Stimulated activated CD8-positive, alpha-beta memory T cell treated with anti-CD3 and anti-CD28 coated beads, Interleukin-2, amount 100 ng/mL, for 48 hours (primary cell): ENCODE results near the gene PARP4.
"Not testable (repeated sequence)": the region's sequence is repeated elsewhere in the genome, so short reads cannot be mapped to it uniquely, and the experiment has no call there.

Experiments used
- DNase-seq, 2 donors: peaks; one replicate each; pipeline ENCODE4 v3.0.0-alpha.2; 2020; ENCODE audit warnings: low read depth in 2 of 2

Gene PARP4

DNA sequence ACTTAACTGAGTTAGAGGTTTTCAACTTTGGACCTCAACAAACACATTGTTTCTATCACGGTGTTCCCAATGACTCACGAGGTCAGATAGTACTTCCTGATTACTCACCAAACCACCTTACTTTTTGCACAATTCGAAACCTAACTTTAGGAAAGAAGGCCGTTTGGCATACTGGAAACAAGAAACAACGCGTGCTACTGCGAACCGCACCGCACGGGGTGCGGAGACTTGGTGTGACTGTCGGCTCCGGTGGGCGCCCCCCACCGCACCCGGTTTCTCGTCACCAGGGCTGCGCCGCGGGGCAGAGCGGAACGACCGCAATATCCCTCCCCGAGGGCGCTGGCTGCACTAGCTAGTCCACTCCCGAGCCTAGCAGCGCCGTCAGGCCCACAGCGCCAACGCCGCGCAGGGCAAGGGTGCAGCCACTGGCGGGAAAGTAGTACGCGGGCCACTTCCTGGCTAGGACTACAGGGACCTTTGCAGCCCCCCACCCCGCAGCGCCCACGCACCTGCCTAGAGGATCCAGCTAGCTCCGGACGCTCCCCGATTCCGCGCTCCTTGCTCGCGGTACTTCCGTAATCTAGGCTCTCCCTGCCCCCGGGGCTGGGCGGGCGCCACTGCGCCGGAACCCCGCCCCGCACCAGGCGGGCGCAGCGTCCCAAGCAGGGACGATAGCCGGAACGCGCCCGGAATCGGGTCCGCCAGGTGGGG lies at the start of gene PARP4:
PARP4 (minus strand) TSS at position 582 of the 711 bp plus-strand sequence. CDS start 9,002 bp downstream, outside the sequence.
- DNase-seq, result peak; percentile 58 to 59

DNA sequence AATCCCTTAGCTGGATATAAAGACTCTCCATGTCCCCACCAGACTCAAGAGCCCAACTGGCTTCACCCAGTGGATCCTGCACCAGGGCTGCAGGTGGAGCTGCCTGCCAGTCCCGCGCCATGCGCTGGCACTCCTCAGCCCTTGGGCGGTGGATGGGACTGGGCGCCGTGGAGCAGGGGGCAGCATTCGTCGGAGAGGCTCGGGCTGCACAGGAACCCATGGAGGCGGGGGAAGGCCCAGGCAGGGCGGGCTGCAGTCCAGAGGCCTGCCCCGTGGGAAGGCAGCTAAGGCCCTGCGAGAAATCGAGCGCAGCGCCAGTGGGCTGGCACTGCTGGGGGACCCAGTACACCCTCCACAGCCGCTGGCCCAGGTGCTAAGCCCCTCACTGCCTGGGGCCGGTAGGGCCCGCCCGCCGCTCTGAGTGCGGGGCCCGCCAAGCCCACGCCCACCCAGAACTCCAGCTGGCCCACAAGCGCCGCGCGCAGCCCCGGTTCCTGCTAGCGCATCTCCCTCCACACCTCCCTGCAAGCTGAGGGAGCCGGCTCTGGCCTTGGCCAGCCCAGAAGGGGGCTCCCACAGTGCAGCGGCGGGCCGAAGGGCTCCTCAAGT lies 48.1 kb upstream of the PARP4 start:
- DNase-seq, result not testable (repeated sequence)

DNA sequence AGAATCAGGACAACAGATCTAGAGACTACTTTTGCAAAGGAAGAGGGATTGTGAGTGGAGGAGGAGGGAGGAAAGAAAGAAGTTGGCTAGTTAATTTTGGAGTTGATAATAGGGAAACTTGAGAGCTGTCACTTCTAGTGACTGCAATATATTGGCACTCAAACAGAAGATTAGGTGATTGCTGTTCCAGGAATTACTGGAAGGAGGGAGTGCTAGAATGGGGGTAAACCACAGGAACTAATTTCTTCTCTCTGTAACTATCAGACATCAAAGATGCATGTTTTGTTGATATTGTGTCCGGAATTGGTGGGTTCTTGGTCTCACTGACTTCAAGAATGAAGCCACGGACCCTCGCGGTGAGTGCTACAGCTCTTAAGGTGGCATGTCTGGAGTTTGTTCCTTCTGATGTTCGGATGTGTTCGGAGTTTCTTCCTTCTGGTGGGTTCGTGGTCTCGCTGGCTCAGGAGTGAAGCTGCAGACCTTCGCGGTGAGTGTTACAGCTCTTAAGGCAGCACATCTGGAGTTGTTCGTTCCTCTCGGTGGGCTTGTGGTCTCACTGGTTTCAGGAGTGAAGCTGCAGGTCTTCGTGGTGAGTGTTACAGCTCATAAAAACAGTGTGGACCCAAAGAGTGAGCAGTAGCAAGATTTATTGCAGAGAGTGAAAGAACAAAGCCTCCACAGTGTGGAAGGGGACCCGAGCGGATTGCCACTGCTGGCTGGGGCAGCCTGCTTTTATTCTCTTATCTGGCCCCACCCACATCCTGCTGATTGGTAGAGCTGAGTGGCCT lies 47.0 kb upstream of the PARP4 start:
- DNase-seq, result not testable (repeated sequence)

DNA sequence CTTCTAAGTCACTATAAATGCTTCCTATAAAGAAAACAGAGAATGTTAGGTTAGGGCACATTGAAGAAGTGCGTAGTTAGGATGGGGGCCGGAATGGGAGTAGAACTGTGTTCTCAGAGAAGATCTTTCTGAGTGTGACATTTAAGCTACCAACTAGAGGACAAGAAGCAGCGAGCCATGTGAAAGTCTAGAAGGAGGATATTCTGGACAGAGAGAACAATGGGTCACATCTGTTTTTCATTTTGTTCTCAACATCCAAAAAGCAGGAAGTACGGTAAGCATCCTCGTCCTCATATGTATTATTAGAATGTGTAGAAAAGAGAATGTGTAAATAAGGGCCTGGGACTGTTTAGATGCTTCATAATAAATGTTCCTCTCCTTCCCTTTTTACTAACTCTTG lies 44.5 kb upstream of the PARP4 start:
- DNase-seq, result no peak

DNA sequence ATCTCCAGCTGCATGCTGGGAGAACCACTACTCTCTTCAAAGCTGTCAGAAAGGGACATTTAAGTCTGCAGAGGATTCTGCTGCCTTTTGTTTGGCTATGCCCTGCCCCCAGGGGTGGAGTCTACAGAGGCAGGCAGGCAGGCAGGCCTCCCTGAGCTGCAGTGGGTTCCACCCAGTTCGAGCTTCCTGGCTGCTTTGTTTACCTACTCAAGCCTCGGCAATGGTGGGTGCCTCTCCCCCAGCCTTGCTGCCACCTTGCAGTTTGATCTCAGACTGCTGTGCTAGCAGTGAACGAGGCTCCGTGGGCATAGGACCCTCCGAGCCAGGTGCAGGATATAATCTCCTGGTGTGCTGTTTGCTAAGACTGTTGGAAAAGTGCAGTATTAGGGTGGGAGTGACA lies 41.3 kb upstream of the PARP4 start:
- DNase-seq, result not testable (repeated sequence)

DNA sequence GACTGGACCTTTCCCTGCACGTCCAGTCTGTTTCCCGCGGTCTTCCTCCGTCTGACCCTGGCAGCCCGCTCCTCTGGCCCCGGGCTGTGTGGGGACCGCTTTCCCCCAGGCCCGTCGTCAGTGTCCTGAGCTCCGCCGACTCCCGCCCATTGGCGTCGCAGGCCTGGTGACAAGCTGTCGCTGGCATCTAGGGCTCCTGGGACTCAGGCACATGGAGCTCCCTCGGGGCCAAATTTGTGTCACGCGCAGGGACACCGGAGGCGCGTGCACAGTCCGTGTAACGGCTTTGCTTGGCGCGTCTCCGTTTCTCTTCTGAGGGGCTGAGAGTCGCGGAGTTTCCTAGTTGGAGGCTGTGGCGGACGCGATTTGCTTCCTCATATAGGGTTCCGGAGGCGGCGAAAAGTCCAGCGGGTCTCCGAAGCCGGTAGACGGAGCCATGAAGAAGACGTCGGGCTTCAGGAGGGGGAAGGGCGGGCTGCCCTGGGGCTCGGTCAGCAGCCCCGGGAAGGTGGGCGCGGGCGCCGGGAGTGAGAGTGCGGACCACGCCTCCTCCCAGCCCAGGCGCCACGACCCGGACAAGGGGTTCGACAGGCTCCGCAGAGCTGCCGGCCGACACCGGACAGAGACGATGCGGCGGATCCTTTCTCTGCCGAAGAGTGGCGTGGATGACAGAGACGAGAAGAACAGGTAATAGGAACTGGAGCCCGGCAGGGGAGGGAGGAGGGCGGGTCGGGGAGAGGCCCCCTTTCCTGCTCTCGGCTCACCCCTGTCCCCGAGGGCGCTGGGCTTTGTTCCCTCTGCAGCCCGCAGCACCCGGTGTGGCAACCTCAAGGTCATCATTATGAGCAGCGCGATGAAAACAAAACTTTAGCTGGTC lies 29.1 kb upstream of the PARP4 start:
- DNase-seq, result not testable (repeated sequence)

DNA sequence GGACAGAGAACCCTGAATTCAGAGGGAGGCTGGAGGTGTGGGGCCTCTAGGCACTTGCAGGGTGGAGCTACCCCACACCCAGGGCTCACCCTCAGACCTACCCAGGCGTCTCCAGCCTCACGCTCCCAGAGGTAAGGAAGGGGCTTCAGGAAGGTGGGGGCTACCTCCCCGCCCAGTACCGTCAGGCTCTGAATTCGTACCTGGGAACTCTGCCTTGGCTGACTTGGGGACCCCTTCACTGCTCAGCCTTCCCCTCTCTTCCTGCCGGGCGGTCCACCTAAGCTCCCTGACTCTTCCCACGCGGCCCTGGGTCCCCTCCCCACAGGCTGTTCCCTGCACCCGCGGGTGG lies 28.5 kb upstream of the PARP4 start:
- no peak for DNase-seq

DNA sequence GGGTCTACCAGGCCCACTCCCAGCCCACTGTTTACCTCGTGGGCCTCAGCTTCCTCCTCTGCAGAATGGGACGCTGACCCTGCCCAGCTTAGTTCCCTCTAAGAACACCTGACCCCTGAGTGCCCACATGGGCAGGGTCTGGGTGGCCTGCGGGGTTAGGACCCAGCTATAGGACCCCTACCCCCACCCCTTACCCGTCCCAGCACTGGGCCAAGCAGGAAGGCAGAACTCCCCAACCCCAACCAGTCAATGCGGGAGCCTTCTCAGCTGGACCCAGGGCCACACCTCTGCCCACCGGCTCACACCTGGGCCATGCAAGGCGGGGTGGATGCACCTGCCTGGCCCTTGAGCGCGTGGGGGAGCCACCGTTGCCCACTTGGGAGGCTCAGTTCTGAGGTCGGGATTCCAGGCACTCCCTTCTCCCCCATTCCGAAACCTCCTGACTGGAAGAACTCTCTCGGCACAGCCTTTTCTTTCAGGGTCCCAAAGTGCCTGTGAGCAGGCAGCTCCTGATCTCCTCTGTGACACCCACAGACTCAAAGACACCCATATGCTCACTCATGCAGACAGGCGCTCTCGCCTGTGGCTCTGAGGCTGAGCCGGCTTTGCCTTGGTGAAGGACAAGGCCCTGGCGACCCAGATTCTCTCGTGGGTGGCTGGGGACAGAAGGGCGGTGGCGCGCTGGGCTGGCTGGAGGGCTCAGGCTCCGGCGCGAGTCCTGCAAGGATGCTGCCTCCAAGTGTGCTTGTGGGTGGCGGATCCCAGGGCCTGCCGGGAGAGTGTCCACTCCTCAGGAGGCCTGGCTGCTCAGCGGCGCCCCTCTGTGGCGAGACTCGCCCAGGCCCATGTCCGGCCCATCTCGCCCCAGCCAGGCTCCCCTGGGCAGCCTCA lies 27.9 kb upstream of the PARP4 start:
- no peak for DNase-seq

DNA sequence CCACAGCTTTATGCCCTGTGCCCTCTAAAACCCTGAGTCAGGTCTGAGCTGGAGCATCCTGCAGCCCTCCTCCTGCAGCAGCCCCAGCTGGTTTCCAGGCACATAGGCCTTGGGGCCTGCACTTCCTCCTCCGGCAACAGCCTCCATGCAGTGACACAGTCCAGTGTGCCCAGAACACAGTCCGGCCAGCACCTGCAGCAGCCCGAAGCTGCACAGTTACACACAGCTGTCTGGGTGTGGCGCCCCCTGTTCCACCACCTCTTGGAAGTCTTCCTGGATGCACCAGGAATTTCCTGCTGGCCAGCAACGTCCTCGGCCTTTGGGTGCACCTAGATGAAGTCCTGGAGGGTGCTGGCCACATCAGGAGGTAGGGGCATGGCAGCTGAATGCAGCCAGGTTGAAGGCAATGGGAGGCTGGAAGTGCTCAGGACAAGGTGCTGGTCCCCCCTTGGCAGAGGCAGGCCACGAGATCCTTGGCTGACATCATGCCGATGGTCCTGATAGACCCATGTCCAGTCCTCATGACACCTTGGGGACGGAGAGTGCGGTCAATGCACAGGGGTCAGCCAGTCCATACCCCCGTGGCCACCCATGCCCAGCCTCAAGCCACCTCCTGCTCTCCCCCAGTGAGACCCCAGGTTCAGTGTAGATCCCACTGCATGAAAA lies 27.1 kb upstream of the PARP4 start:
- no peak for DNase-seq

DNA sequence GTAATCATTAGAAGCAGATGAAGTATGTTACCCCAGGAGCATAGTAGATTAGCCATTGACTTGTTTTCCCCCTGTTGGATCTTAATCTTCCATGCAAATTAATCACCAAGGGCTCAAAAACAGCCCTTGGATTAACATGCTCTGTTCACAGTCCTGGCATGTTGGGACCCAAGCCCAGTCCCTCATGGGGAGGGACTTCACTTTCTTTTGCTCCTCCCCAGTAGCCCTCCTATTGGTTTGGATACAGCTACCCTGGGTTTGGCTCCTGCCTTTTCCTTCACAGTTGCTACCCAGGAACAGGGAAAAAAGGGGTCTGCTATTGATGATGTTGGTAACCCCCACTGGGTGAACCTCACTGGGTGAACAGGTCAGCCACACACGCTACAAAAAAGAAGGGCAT lies 16.9 kb upstream of the PARP4 start:
- no peak for DNase-seq

DNA sequence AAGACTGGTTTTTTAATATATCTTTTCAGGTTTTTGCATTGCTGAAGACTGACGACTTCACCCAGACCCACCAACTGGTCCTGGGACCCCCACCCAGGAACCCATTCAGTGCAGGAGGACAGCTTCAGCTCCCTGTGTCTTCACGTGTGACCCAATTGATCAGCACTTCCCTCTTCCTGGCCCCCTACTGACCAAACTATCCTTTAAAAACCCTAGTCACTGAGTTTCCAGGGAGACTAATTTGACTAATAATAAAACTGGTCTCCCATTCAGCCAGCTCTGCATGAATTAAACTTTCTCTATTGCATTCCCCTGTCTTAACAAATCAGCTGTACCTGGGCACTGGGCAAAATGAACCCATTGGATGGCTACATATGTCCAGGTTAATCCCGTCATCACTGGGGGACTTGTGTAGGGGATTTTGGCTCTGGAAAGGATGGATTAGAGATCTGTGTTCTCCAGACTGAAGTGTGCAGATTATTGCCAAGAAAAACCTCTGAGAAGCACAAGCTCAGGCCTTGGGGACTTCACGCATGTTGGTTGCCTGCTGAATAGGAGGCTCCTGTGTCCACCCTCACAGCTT lies 16.3 kb upstream of the PARP4 start:
- DNase-seq, result no peak

DNA sequence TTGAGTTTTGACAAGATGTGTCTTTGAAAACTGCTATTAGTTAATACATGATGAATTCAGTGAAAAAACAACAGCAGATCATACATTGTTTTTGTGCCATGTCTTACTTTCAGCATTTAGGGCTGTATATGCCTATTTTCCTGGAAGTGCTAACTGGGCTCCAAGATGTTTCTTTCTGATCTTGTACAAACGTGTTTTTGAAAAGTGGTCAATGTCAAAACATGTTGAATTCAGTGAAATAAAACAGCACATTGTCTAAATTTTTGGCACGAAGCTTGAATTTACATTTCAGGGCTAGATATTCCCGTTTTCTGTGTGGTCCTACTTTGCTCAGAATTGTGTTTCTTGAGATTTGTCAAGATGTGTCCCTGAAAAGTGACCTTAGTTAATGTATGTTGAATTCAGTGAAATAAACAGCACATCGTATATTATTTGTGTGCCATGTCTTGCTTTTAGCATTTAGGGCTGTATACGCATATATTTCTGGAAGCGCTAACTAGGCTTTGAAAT lies 14.7 kb upstream of the PARP4 start:
- no peak for DNase-seq

DNA sequence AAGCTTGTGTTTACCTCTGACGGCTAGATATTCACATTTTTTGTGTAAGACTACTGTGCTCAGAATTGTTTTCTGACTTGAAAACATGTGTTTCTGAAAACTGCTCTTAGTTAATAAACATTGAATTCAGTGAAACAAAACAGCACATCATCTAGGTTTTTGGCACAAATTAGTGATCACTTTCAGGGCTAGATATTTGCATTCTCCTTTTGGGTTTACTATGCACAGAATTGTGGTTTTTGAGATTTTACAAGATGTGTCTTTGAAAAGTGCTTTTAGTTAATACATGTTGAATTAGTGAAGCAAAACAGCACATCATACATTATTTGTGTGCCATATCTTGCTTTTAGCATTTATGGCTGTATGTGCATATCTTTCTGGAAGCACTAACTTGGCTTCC lies 8.2 kb upstream of the PARP4 start:
- DNase-seq, result no peak

DNA sequence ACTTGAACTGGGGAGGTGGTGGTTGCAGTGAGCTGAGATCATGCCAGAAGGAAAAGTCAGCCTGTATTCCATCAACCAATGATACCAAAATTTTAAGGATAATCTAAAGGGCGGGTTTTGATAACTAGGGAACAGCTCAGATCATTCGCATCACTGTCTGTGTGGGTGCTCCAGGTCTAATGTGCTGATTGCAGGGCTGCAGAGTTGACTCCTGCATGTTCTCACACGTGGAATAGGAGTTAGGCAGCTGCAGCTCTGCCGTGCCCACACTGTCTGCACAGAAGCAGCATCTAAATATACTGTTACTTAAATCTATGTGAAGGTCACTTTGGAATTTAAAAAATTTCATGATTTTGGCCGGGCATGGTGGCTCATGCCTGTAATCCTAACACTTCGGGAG lies 4.3 kb upstream of the PARP4 start:
- no peak for DNase-seq

DNA sequence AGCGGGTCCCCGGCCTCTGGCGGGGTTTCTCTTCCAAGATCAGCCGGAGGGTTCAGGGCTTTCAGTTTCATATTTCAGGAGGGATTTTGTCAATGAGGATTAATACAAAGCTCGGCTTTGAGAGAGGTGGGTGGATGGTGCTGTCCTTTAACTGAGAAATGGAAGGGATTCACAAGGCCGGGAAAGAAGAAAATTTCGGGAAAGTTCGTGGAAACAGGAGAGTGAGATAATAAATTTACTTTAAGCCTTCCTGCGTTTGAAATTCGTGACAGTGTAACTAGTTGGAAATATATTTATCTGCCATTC lies 283 bp upstream of the PARP4 start:
- no peak for DNase-seq

DNA sequence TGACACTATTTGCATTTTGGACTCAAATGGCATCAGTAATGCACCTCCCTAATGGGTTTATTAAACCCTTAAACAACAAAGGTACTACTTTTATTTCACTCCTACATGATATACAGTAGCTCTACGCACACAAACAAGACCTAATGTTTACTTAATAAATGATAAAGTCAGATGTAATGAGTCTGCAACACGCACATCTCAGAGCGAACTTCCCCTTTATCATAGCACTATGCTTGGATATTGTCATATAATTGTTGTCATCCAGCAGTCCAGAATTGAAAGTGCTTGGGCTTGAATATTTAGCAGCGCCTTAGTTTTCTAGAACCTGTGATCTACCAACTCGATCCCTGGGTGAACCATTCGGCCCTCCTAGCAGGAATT lies 772 bp downstream of the PARP4 start:
- DNase-seq, result no peak

DNA sequence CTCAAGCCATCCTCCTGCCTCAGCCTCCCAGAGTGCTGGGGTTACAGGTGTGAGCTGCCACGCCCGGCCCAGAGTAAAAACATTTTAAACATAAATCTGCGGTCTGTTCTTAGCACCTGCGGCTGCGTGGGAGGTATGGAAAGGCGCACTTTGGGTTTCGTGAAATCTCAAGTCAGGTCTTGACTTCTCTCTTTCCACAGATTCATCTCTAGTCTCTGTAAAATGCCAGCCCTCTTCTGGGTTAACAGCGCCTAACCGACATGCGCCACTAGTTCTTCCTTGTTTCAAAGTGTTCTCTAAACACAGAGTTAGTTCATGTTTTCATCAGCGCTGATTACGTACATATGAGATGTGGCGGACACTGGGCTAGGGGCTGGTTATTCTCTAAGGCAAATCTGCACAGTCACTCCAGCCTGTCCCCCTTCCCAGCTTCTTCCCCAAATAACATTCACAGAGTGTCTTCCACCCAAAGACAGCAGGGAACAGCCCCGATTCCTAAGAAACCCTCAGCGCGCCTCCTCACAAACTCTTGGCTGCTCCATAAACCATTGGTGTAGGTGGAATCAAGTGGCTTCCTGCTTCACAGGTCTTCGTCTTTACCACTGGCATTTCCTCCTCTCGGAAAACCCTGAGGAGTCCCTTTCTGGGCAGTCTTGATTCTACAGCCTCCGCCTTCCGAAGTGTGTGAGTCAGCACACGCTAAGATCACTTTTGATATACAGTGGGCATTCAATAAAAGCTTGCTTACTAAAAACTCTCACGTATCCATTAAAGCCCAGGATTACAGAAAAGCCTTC lies 1.4 kb downstream of the PARP4 start:
- DNase-seq, result peak; percentile 63

DNA sequence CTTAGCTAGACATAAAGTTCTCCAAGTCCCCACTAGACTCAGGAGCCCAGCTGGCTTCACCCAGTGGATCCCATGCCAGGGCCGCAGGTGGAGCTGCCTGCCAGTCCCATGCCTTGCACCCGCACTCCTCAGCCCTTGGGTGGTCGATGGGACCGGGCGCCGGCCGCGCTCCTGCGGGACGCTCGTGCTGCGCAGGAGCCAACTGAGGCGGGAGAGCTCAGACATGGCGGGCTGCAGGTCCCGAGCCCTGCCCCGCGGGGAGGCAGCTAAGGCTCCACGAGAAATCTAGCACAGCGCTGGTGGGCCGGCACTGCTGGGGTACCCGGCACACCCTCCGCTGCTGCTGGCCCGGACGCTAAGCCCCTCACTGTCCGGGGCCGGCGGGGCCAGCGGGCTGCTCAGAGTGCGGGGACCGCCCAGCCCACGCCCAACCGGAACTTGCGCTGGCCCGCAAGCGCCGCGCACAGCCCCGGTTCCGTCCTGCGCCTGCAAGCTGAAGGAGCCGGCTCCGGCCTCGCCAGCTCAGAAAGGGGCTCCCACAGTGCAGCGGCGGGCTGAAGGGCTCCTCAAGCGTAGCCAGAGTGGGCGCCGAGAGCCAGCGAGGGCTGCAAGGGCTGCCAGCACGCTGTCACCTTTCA lies 5.8 kb downstream of the PARP4 start:
- DNase-seq, result no peak

DNA sequence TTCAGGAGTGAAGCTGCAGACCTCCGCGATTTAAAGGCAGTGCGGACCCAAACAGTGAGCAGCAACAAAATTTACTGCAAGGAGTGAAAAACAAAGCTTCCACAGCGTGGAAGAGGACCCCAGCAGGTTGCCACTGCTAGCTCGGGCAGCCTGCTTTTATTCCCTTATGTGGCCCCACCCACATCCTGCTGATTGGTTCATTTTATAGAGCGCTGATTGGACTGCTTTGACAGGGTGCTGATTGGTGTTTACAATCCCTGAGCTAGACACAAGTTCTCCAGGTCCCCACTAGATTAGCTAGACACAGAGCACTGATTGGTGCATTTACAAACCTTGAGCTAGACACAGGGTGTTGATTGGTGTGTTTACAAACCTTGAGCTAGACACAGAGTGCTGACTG lies 6.3 kb downstream of the PARP4 start:
- not testable (repeated sequence) for DNase-seq
